Activated B cell treated with CpG ODN at 0.5 μM for 24 hours (primary cell): Measurements from ENCODE around the gene LTA. TPM values are rescaled to one million over a fixed set of nuclear protein-coding genes. Genes with fewer than 3 reads are reported as not detected.

Experiments
- ATAC-seq: fragments of 200-7000 bp; cut with Tn5 transposase; one replicate; pipeline ENCODE4 v1.10.0; 2021; ENCODE audit warnings: low read depth, mild to moderate bottlenecking, moderate library complexity
- CTCF ChIA-PET: fragments of 350-600 bp; sonication (Branson Sonifier 250); formaldehyde crosslinking; loops from one replicate; lab custom pipeline; 2021; ENCODE audit warnings: antibody characterized with exemption; lab: Charles Lee
- POLR2A ChIA-PET: fragments of 350-600 bp; sonication (Branson Sonifier 250); formaldehyde crosslinking; loops from one replicate; lab custom pipeline; 2021; ENCODE audit warnings: antibody characterized with exemption; lab: Charles Lee
- DNase-seq: peaks from one replicate; pipeline ENCODE4 v3.0.0; 2022
- H3K27ac Mint-ChIP-seq: one replicate; pipeline ENCODE4 v1.8.0; 2020; ENCODE audit warnings: mixed read lengths
- H3K27me3 Mint-ChIP-seq: one replicate; pipeline ENCODE4 v1.8.0; 2021; ENCODE audit warnings: mixed read lengths
- H3K36me3 Mint-ChIP-seq: one replicate; pipeline ENCODE4 v1.8.0; 2021; ENCODE audit warnings: low read depth, mixed read lengths
- H3K4me1 Mint-ChIP-seq: one replicate; pipeline ENCODE4 v1.8.0; 2021; ENCODE audit warnings: mixed read lengths
- H3K4me3 Mint-ChIP-seq: one replicate; pipeline ENCODE4 v1.8.0; 2020; ENCODE audit warnings: mild to moderate bottlenecking, mixed read lengths
- H3K9me3 Mint-ChIP-seq: one replicate; pipeline ENCODE4 v1.8.0; 2020; ENCODE audit warnings: mixed read lengths
- CTCF ChIP-seq: fragments of 200-600 bp; IDR thresholded peaks from one replicate; pipeline ENCODE4 v1.8.0; 2022; ENCODE audit warnings: antibody characterized with exemption, mild to moderate bottlenecking
- intact Hi-C: fragments of 100-400 bp; cut with micrococcal nuclease; formaldehyde crosslinking; loops from one replicate; pipeline ENCODE4 v1.15.1; 2024
- total RNA-seq: library from RNA; stranded (reverse); gene quantifications from 2 replicates; pipeline ENCODE4 v1.2.3, GENCODE V29; 2022

LTA gene
- total RNA-seq, 1 donor from 2014 or later = 66.0 TPM

- POLR2A ChIA-PET = interaction anchor here (12.8 to 26.0 kb wide), 4 partner anchors 2 to 26 kb away, joined by 234 to 1155 read pairs (median 868); partner anchors contain the start of genes LST1, LTA, LTB and NCR3
- H3K4me3 Mint-ChIP-seq = peak overlapping the region; percentile 78
- intact Hi-C loops = no loop called here
- DNase-seq = no peak
- peak overlapping the region; percentile 94 for H3K27ac Mint-ChIP-seq
- peaks cover 63% of the 10 kb centered on the region for H3K36me3 Mint-ChIP-seq
- H3K4me1 Mint-ChIP-seq = peaks cover 83% of the 10 kb centered on the region
- CTCF ChIA-PET = interaction anchor here (0.7 to 25.7 kb wide), 4 partner anchors 10 to 252 kb away, joined by 4 to 611 read pairs (median 294); partner anchors contain the start of genes ATP6V1G2, DDX39B, NCR3 and NFKBIL1
- H3K27me3 Mint-ChIP-seq = no peaks in the 10 kb centered on the region
- H3K9me3 Mint-ChIP-seq = no peaks in the 10 kb centered on the region
- no peak for ATAC-seq
- TF ChIP-seq CTCF = no peak
These were observed 6.4 kb downstream of the LTA start for GRCh38 chr6:31578184-31579118.

- intact Hi-C loops = no loop called here
- peaks cover 57% of the 10 kb centered on the region for H3K36me3 Mint-ChIP-seq
- DNase-seq (no peak), ATAC-seq (no peak)
- H3K4me3 Mint-ChIP-seq = peak overlapping the region; percentile 78
- TF ChIP-seq CTCF = no peak
- ChIA-PET CTCF (interaction anchor here (2.2 to 25.7 kb wide), 3 partner anchors 11 to 26 kb away, joined by 12 to 611 read pairs (median 577); partner anchors contain the start of genes ATP6V1G2, DDX39B, NCR3 and NFKBIL1), POLR2A (interaction anchor here (12.8 to 26.0 kb wide), 4 partner anchors 2 to 27 kb away, joined by 234 to 1155 read pairs (median 868); partner anchors contain the start of genes LST1, LTA, LTB and NCR3)
- no peaks in the 10 kb centered on the region for H3K9me3 Mint-ChIP-seq
- no peaks in the 10 kb centered on the region for H3K27me3 Mint-ChIP-seq
- peaks cover 83% of the 10 kb centered on the region for H3K4me1 Mint-ChIP-seq
- H3K27ac Mint-ChIP-seq = peak overlapping the region; percentile 94
These were observed 7.0 kb downstream of the LTA start for GRCh38 chr6:31579119-31579505.

GRCh38 chr6:31579546-31580437 is 7.7 kb downstream of the LTA start:
- H3K27me3 Mint-ChIP-seq = no peaks in the 10 kb centered on the region
- H3K36me3 Mint-ChIP-seq = peaks cover 55% of the 10 kb centered on the region
- peak overlapping the region; percentile 99 for H3K4me3 Mint-ChIP-seq
- ChIA-PET POLR2A (interaction anchor here (0.6 to 26.0 kb wide), 9 partner anchors 3 to 235 kb away, joined by 4 to 1155 read pairs (median 44); partner anchors contain the start of genes ATP6V1G2, BAG6, DDX39B and LST1), CTCF (interaction anchor here (1.0 to 25.7 kb wide), 6 partner anchors 9 to 85 kb away, joined by 3 to 611 read pairs (median 16); partner anchors contain the start of genes ATP6V1G2, DDX39B, GPANK1 and LTA)
- H3K9me3 Mint-ChIP-seq = no peaks in the 10 kb centered on the region
- DNase-seq (no peak), ATAC-seq (no peak)
- peak overlapping the region; percentile 94 for H3K27ac Mint-ChIP-seq
- peaks cover 83% of the 10 kb centered on the region for H3K4me1 Mint-ChIP-seq
- intact Hi-C loops = loop anchor here (1.0 to 2.0 kb wide), 5 partner anchors 7 to 41 kb away; partner anchors contain the start of genes LTA and PRRC2A
- no peak for TF ChIP-seq CTCF

GRCh38 chr6:31580438-31580740 is 8.3 kb downstream of the LTA start:
- POLR2A ChIA-PET = interaction anchor here (0.6 to 26.0 kb wide), 9 partner anchors 4 to 234 kb away, joined by 4 to 1155 read pairs (median 44); partner anchors contain the start of genes ATP6V1G2, BAG6, DDX39B and LST1
- intact Hi-C loops = loop anchor here (1.0 to 2.0 kb wide), 5 partner anchors 8 to 40 kb away; partner anchors contain the start of genes LTA and PRRC2A
- H3K27ac Mint-ChIP-seq = peak overlapping the region; percentile 94
- no peak for TF ChIP-seq CTCF
- CTCF ChIA-PET = interaction anchor here (1.0 to 25.7 kb wide), 7 partner anchors 8 to 250 kb away, joined by 3 to 611 read pairs (median 12); partner anchors contain the start of genes ATP6V1G2, DDX39B, GPANK1 and LTA
- H3K9me3 Mint-ChIP-seq = no peaks in the 10 kb centered on the region
- H3K27me3 Mint-ChIP-seq = no peaks in the 10 kb centered on the region
- peaks cover 83% of the 10 kb centered on the region for H3K4me1 Mint-ChIP-seq
- peaks cover 53% of the 10 kb centered on the region for H3K36me3 Mint-ChIP-seq
- ATAC-seq = no peak
- no peak for DNase-seq
- peak overlapping the region; percentile 99 for H3K4me3 Mint-ChIP-seq
